Transverse colon (tissue), 4 donors: ENCODE results near the gene PARS2. TPM values are rescaled to one million over a fixed set of nuclear protein-coding genes. Genes with fewer than 3 reads are reported as not detected.

Experiments
- DNase-seq: peaks from one replicate; pipeline ENCODE4 v3.0.0-alpha.2; 2019
- H3K27ac ChIP-seq, 4 donors: fragments of 200-600 bp; sonication (generic); 2 replicates each; pipeline ENCODE4 v1.5.1; 2016 to 2018; ENCODE audit warnings: inconsistent platforms in 4 of 4
- H3K27me3 ChIP-seq: fragments of 200-600 bp; sonication (generic); 2 replicates; pipeline ENCODE4 v1.5.1; 2017; ENCODE audit warnings: inconsistent platforms
- H3K36me3 ChIP-seq, 4 donors: fragments of 200-600 bp; sonication (generic); 2 replicates each; pipeline ENCODE4 v1.5.1; 2017 to 2019; ENCODE audit warnings: inconsistent platforms in 4 of 4
- H3K4me1 ChIP-seq, 4 donors: fragments of 200-600 bp; sonication (generic); 2 replicates each; pipeline ENCODE4 v1.5.1; 2017 to 2020; ENCODE audit warnings: inconsistent platforms in 4 of 4
- H3K4me3 ChIP-seq, 4 donors: fragments of 200-600 bp; sonication (generic); 1 replicate in 1 of 4; 2 replicates in 3 of 4; pipeline versions ENCODE4 v1.5.1 to v1.6.1; 2017 to 2019; ENCODE audit warnings: inconsistent platforms in 4 of 4
- H3K9me3 ChIP-seq, 2 donors: fragments of 200-600 bp; sonication (generic); 2 replicates each; pipeline ENCODE4 v1.5.1; 2017 to 2019; ENCODE audit warnings: inconsistent platforms in 2 of 2
- EP300 ChIP-seq: sonication (generic); formaldehyde crosslinking; IDR thresholded peaks from one replicate; pipeline ENCODE4 v1.6.1; 2017; ENCODE audit warnings: antibody characterized with exemption, low read depth
- POLR2A ChIP-seq: fragments of 450-650 bp; IDR thresholded peaks from one replicate; pipeline ENCODE4 v1.6.1; 2016; ENCODE audit warnings: antibody characterized with exemption, mild to moderate bottlenecking, moderate library complexity
- POLR2AphosphoS5 ChIP-seq, 3 donors: sonication (generic); formaldehyde crosslinking; IDR thresholded peaks; one replicate each; pipeline ENCODE4 v1.6.1; 2016; ENCODE audit warnings: antibody characterized with exemption in 3 of 3
- WGBS, 2 donors: methylation state at CpG; one replicate each; pipeline ENCODE4 v1.1.5; 2018; ENCODE audit warnings: low coverage in 1 of 2; 5-methylcytosine and 5-hydroxymethylcytosine counted together
- in situ Hi-C, 4 donors: fragments of 200-750 bp; cut with MboI; loops; one replicate each; pipeline versions ENCODE4 v1.15.0 to v1.15.1; 2017; ENCODE audit warnings: low sequenced_read_pairs in 3 of 4, low pct_ligation_motif_present in 1 of 4, low pct_unique_long_range_greater_than_20kb in 1 of 4
- intact Hi-C: fragments of 100-400 bp; cut with DNase I; formaldehyde crosslinking; loops from one replicate; pipeline ENCODE4 v1.15.1; 2023; ENCODE audit warnings: low total_unique reads
- total RNA-seq, 4 donors: library from RNA; depleted of rRNA; stranded (reverse); fragments of >200 nt; gene quantifications; one replicate each; pipeline ENCODE4 v1.1.0, GENCODE V29; 2016
- TF ChIP-seq, protein P1 (sequence below), 5 experiments: fragments of 200-600 bp in 3 of 5; fragments of 450-650 bp in 2 of 5; sonication (generic) in 3 of 5; IDR thresholded peaks; 1 replicate in 2 of 5; 2 replicates in 3 of 5; pipeline ENCODE4 v1.5.1; 2016 to 2017; ENCODE audit warnings: antibody characterized with exemption in 5 of 5, inconsistent platforms in 3 of 5, mild to moderate bottlenecking in 2 of 5, moderate library complexity in 1 of 5

Gene PARS2
- total RNA-seq, 4 donors from 2014 or later, result 8.9 to 13.5 (median 9.1) TPM; not detected in 1

DNA sequence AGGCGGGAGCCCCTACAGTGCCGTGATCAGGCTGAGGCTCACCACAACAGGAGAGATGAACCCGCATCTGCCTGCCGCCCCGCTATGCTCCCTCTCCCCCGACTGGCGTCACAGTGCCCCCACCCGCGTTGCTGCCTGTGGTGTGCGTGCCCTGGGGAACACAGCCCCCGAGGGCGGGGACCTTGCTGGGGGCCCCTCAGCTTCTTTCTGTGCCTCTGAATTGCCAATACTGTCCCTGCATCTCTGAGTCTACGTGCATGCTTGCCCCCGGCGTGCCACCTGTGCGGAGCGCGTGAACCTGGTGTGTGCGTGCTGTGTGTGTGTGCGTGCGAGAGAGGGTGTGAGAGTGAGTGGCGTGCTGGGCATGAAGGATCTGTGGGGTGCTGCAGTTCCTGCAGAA lies 10.3 kb downstream of the PARS2 start:
- intact Hi-C loops (no loop called here), in situ Hi-C loops (no loop called here)
- Histone ChIP-seq H3K4me1 (no peaks in the 10 kb centered on the region), H3K4me3 (no peak overlapping the region), H3K36me3 (peaks cover 0 to 14% (median 6%) of the 10 kb centered on the region in 4 donors), H3K9me3 (no peaks in the 10 kb centered on the region), H3K27ac (no peak overlapping the region), H3K27me3 (no peaks in the 10 kb centered on the region)
- TF ChIP-seq POLR2A (no peak), EP300 (no peak), POLR2AphosphoS5 (IDR thresholded peaks at IDR 0.05) (no peak)
- TF ChIP-seq, protein P1, sequence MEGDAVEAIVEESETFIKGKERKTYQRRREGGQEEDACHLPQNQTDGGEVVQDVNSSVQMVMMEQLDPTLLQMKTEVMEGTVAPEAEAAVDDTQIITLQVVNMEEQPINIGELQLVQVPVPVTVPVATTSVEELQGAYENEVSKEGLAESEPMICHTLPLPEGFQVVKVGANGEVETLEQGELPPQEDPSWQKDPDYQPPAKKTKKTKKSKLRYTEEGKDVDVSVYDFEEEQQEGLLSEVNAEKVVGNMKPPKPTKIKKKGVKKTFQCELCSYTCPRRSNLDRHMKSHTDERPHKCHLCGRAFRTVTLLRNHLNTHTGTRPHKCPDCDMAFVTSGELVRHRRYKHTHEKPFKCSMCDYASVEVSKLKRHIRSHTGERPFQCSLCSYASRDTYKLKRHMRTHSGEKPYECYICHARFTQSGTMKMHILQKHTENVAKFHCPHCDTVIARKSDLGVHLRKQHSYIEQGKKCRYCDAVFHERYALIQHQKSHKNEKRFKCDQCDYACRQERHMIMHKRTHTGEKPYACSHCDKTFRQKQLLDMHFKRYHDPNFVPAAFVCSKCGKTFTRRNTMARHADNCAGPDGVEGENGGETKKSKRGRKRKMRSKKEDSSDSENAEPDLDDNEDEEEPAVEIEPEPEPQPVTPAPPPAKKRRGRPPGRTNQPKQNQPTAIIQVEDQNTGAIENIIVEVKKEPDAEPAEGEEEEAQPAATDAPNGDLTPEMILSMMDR (IDR thresholded peaks at IDR 0.05), result no peak
- no peak for DNase-seq
- 96 to 100% methylated on average over 3 to 21 of the region's 22 CpGs for WGBS, 2 donors

DNA sequence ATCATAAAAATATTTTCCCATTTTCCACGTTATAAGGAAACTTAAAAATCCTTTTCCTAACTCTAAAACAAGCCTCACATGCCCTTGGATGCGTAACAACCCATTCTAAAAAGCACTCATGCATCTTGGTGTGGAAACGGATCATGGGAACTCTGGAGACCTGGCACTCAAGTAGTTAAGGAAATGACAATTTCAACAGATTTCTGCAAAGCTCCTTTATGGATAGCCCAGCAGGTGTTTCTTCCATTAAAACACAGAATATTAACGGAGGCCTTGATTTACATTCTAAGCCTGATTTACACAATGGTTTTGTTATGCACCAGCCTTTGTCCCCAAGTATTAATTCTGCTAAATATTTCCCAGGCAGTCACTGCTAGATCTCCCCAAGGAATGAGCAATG lies 12.9 kb downstream of the PARS2 start:
- Histone ChIP-seq H3K9me3 (no peaks in the 10 kb centered on the region), H3K36me3 (peaks cover 0 to 4% (median 0%) of the 10 kb centered on the region in 4 donors), H3K27ac (no peak overlapping the region), H3K4me1 (no peaks in the 10 kb centered on the region), H3K27me3 (no peaks in the 10 kb centered on the region), H3K4me3 (no peak overlapping the region)
- no peak for TF ChIP-seq POLR2AphosphoS5 (IDR thresholded peaks at IDR 0.05)
- TF ChIP-seq, protein P1 (IDR thresholded peaks at IDR 0.05), result no peak
- no peak for TF ChIP-seq EP300
- no peak for TF ChIP-seq POLR2A
- no peak for DNase-seq
- intact Hi-C loops, result no loop called here
- in situ Hi-C loops, result no loop called here
- WGBS, 2 donors, result 78 to 88% methylated on average over 4 of the region's 4 CpGs

DNA sequence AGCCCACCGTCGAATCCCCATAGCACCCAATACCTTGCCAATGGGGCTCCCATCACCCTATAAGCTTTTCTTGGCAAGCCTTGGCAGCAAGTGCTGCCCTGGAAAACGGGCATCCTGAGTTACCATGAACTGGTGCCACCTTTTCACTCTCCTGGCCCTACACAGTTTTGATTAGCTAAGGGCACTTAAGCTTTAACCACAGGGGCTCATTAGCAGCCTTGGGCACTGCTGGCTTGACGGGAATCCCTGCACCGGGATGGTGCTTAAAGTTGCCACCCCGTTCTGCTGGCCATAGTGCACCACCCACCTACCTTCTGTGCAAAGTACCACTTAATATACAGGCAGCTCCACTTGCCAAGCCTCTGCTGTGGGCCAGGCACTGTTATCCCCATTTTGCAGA lies 13.7 kb downstream of the PARS2 start:
- TF ChIP-seq, protein P1 (IDR thresholded peaks at IDR 0.05), result no peak
- TF ChIP-seq EP300 (no peak), POLR2AphosphoS5 (IDR thresholded peaks at IDR 0.05) (no peak), POLR2A (no peak)

DNA sequence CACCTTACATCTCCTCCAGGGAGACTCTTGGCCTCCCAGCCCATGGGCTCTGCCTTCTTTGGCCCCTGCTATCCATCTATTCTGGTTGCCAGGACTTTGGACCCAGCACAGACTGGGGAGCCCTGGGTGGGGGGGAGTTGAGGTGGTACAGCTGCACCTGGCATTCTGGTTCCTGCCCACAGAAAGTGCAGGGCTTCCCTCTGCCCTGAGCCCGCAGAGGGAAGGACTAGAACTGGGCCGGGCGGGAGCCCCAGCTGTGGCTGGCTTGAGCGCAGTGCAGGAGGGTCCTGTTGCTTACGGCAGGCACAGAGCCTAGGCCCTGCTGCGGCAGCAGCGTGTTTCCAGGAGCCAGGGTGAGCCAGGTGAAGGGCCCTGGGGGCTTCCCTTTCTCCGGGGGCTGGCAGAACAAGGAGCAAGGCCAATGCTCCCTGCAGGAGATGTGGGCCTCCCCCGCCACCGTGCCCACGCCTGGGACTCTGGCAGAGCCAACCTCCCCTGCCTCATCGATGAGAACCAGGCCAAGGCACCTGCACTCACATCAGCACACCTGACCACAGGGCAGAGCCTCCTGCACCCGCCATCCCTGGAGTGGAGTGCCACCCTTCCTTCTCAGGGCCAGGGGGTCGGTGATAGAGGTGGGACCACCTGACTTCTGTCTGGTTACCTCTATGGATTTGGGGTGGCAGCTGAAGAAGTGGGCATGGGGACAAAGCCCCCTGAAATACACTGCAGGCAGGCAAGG lies 16.1 kb downstream of the PARS2 start:
- H3K36me3 ChIP-seq, result no peaks in the 10 kb centered on the region
- H3K4me3 ChIP-seq, result no peak overlapping the region
- H3K27me3 ChIP-seq, result no peaks in the 10 kb centered on the region
- no peak overlapping the region for H3K27ac ChIP-seq
- no peaks in the 10 kb centered on the region for H3K9me3 ChIP-seq
- no peaks in the 10 kb centered on the region for H3K4me1 ChIP-seq
- TF ChIP-seq, protein P1 (IDR thresholded peaks at IDR 0.05), result no peak
- TF ChIP-seq POLR2A (no peak), EP300 (no peak), POLR2AphosphoS5 (IDR thresholded peaks at IDR 0.05) (no peak)
- in situ Hi-C loops, result no loop called here
- DNase-seq, result no peak
- intact Hi-C loops, result no loop called here
- 74 to 89% methylated on average over 8 to 12 of the region's 14 CpGs for whole genome bisulfite sequencing, 2 donors

More for the DNA sequence above, 13.7 kb downstream of the PARS2 start:
- no peak for DNase-seq
- in situ Hi-C loops, result no loop called here
- H3K4me3 ChIP-seq, result no peak overlapping the region
- 81 to 100% methylated on average over 4 to 6 of the region's 6 CpGs for WGBS, 2 donors
- no peaks in the 10 kb centered on the region for H3K36me3 ChIP-seq
- no peaks in the 10 kb centered on the region for H3K27me3 ChIP-seq
- no peaks in the 10 kb centered on the region for H3K9me3 ChIP-seq
- intact Hi-C loops, result no loop called here
- no peak overlapping the region for H3K27ac ChIP-seq
- H3K4me1 ChIP-seq, result no peaks in the 10 kb centered on the region
